Measurements from ENCODE around the gene PLXDC2.

GRCh38 chr10:20254497-20254896 lies 438.3 kb downstream of the PLXDC2 start:
- no peak for TF ChIP-seq POLR2A (IDR thresholded peaks at IDR 0.05; ENCODE audit: low read depth, low read length)
- no peak for TF ChIP-seq TAF1 (IDR thresholded peaks at IDR 0.05; ENCODE audit: borderline replicate concordance, low read depth, low read length)
- no peak for TF ChIP-seq POLR2AphosphoS5 (IDR thresholded peaks at IDR 0.05; ENCODE audit: low read depth, low read length)

All from GM12892 (cell line).